GM19099 (cell line): ENCODE results near the gene INPP5E.

ENCODE experiments used
- POLR2A ChIP-seq: IDR thresholded peaks from 3 replicates; pipeline ENCODE4 v1.6.1; 2011; ENCODE audit warnings: low read depth; ENCODE audit not compliant: insufficient read length; ENCODE audit errors: extremely low read depth

Gene INPP5E

DNA sequence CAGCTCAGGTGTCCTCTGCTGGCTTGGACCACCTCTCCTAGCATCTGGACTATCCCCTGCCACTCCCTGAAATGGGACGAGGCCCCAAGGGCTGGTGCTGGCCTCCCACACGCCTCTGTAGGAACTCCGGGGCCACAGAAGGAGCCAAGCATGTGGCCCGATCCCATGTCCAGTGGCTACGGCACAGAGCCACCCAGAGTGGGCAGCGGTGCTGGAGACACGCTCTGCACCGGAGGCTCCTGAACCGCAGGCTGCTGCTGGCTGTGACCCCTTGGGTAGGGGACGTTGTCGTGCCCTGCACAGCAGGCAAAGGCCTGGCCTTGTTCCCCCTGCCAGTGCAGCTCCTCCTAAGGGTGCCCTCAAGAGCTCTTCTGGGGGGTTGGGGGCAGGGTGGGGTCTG is 59.8 kb downstream of the INPP5E start:
- TF ChIP-seq POLR2A: no peak

- TF ChIP-seq POLR2A: no peak
These were observed 60.2 kb downstream of the INPP5E start for GRCh38 chr9:136379401-136379800.

GRCh38 chr9:136379003-136379287 is 60.7 kb downstream of the INPP5E start:
- no peak for TF ChIP-seq POLR2A
